WTC11 (cell line): ENCODE data around the gene ALKBH2.

Experiments
- AFF4 ChIP-seq: sonication (generic); formaldehyde crosslinking; IDR thresholded peaks from 2 replicates; pipeline ENCODE4 v1.8.1; 2023; ENCODE audit warnings: mild to moderate bottlenecking, missing genetic modification reagents, borderline replicate concordance
- JUN ChIP-seq: sonication (generic); formaldehyde crosslinking; IDR thresholded peaks from 2 replicates; pipeline ENCODE4 v1.8.0; 2023; ENCODE audit warnings: mild to moderate bottlenecking, missing genetic modification reagents
- MAX ChIP-seq: sonication (generic); formaldehyde crosslinking; IDR thresholded peaks from 2 replicates; pipeline ENCODE4 v1.8.0; 2022; ENCODE audit warnings: mild to moderate bottlenecking, missing genetic modification reagents
- TEAD4 ChIP-seq: sonication (generic); formaldehyde crosslinking; IDR thresholded peaks from 2 replicates; pipeline ENCODE4 v1.8.0; 2022; ENCODE audit warnings: mild to moderate bottlenecking, missing genetic modification reagents
- ZNF232 ChIP-seq: sonication (generic); formaldehyde crosslinking; IDR thresholded peaks from 2 replicates; pipeline ENCODE4 v1.8.0; 2022; ENCODE audit warnings: mild to moderate bottlenecking, missing genetic modification reagents
- TF ChIP-seq, protein P1 (sequence below): fragments of 200-600 bp; IDR thresholded peaks from 2 replicates; pipeline ENCODE4 v1.8.0; 2022; ENCODE audit warnings: antibody characterized with exemption
- TF ChIP-seq, protein P2 (sequence below): sonication (generic); formaldehyde crosslinking; IDR thresholded peaks from 2 replicates; pipeline ENCODE4 v1.8.1; 2023; ENCODE audit warnings: mild to moderate bottlenecking, missing genetic modification reagents

DNA sequence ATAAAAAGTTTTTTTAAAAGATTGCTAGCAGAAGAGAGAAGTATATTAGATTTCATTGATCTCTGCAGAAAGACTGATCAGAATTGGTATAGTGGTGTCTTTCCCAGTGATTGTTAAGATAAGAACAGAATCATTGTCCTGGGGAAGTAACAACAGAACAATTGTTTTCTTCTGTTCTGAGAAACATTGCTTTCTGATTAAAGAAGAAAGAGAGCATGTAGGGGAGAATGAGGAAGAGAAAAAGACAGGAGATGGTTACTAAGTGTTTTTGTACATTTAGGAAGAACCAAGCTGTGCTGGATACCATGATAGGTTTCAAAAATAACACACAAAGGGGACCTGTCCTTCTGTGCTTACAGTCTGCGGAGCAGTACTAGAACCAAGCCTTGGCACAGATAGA is 35.9 kb downstream of the ALKBH2 start:
- TF ChIP-seq, protein P1, sequence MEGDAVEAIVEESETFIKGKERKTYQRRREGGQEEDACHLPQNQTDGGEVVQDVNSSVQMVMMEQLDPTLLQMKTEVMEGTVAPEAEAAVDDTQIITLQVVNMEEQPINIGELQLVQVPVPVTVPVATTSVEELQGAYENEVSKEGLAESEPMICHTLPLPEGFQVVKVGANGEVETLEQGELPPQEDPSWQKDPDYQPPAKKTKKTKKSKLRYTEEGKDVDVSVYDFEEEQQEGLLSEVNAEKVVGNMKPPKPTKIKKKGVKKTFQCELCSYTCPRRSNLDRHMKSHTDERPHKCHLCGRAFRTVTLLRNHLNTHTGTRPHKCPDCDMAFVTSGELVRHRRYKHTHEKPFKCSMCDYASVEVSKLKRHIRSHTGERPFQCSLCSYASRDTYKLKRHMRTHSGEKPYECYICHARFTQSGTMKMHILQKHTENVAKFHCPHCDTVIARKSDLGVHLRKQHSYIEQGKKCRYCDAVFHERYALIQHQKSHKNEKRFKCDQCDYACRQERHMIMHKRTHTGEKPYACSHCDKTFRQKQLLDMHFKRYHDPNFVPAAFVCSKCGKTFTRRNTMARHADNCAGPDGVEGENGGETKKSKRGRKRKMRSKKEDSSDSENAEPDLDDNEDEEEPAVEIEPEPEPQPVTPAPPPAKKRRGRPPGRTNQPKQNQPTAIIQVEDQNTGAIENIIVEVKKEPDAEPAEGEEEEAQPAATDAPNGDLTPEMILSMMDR, result no peak
- TF ChIP-seq JUN (CRISPR knock-in tag) (no peak), MAX (CRISPR knock-in tag) (no peak), TEAD4 (no peak), AFF4 (CRISPR knock-in tag) (no peak), ZNF232 (CRISPR knock-in tag) (no peak)
- TF ChIP-seq, protein P2, sequence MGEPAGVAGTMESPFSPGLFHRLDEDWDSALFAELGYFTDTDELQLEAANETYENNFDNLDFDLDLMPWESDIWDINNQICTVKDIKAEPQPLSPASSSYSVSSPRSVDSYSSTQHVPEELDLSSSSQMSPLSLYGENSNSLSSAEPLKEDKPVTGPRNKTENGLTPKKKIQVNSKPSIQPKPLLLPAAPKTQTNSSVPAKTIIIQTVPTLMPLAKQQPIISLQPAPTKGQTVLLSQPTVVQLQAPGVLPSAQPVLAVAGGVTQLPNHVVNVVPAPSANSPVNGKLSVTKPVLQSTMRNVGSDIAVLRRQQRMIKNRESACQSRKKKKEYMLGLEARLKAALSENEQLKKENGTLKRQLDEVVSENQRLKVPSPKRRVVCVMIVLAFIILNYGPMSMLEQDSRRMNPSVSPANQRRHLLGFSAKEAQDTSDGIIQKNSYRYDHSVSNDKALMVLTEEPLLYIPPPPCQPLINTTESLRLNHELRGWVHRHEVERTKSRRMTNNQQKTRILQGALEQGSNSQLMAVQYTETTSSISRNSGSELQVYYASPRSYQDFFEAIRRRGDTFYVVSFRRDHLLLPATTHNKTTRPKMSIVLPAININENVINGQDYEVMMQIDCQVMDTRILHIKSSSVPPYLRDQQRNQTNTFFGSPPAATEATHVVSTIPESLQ, result no peak
